ENCODE data around the gene PDPN. TPM values are rescaled to one million over a fixed set of nuclear protein-coding genes. Genes with fewer than 3 reads are reported as not detected.

PDPN gene
- total and polyA plus RNA-seq, 2 of the 4 experiments (the other 2 are of a cell fraction): 0.31 TPM; not detected in 1

DNA sequence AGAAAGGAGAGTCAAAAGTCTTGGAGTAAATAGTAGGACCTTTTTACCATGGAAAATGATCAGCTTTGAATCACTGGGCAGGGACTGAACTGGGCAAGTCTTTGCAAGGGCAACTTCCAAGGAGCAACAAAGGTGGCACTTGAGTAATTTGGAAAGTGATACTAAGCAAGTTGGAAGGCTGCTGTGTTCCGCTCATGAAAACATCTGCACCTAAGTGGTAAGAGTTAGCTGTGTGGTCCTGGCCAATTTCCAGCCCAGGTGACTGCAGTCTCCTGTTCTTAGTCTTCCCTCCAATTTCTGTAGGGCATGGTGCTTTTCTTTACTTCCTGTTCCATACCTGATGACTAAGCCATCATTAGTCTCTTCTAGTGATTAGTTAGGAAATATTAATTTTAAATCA is 80.8 kb downstream of the PDPN start:
- Histone ChIP-seq H3K36me3 (ENCODE audit: control insufficient read depth, insufficient read depth, low read length) (no peaks in the 10 kb centered on the region), H2AK9ac (replicated peaks; ENCODE audit: low read depth, low read length, poor library complexity) (no peak overlapping the region), H3K23ac (ENCODE audit: low read depth, low read length) (no peak overlapping the region), H4K8ac (ENCODE audit: low read depth in 2 of 2, low read length in 2 of 2) (no peak overlapping the region), H2BK15ac (ENCODE audit: low read depth, low read length) (no peak overlapping the region), H2AFZ (replicated peaks; ENCODE audit: low read length, poor library complexity) (no peak overlapping the region), H2BK20ac (ENCODE audit: low read depth, low read length) (no peak overlapping the region), H2BK5ac (ENCODE audit: low read depth, low read length, poor library complexity, severe bottlenecking) (no peak overlapping the region), H3K4me2 (ENCODE audit: low read depth, low read length) (no peak overlapping the region), H3K27ac (ENCODE audit: insufficient read depth, low read length) (no peak overlapping the region), H3K27me3 (ENCODE audit: control insufficient read depth, insufficient read depth, low read length) (no peaks in the 10 kb centered on the region), H4K5ac (ENCODE audit: low read depth, low read length) (no peak overlapping the region), H3K56ac (ENCODE audit: extremely low read depth, insufficient read depth, low read length) (no peak overlapping the region), H2BK120ac (ENCODE audit: low read depth, low read length) (no peak overlapping the region), H3K4ac (ENCODE audit: low read depth, low read length) (no peak overlapping the region), H3K9me3 (ENCODE audit: control insufficient read depth, insufficient read depth, low read length) (no peaks in the 10 kb centered on the region), H4K91ac (ENCODE audit: insufficient read depth, low read depth, low read length) (no peak overlapping the region), H3K9ac (ENCODE audit: low read depth, low read length) (no peak overlapping the region), H3K4me3 (ENCODE audit: insufficient read depth, low read depth, low read length) (no peak overlapping the region), H3K79me1 (ENCODE audit: low read depth in 1 of 2, low read length in 2 of 2) (no peaks in the 10 kb centered on the region), H3K18ac (ENCODE audit: low read depth, low read length) (no peak overlapping the region), H4K20me1 (ENCODE audit: insufficient read depth, low read length) (no peaks in the 10 kb centered on the region), H3K14ac (replicated peaks; ENCODE audit: low read depth, low read length) (no peak overlapping the region), H3K9me1 (ENCODE audit: insufficient read depth, low read length) (no peaks in the 10 kb centered on the region), H3K4me1 (ENCODE audit: control insufficient read depth, insufficient read depth, low read length) (no peaks in the 10 kb centered on the region), H2AK5ac (ENCODE audit: low read depth, low read length) (no peak overlapping the region)
- no TSS peak for BruUV-seq (replicated peaks)
- in situ Hi-C loops (cut with MboI; ENCODE audit: low sequenced_read_pairs): no loop called here
- no peak for DNase-seq
- ATAC-seq (ENCODE audit: low read depth): no peak
- WGBS, 2 experiments (ENCODE audit: extremely low coverage in 2 of 2, insufficient read length in 1 of 2): 80% methylated on average over 1 of the region's 1 CpG; no CpG with 5 or more reads in 1 of the 2 experiments
- dilution Hi-C loops (cut with HindIII; ENCODE audit: low sequenced_read_pairs, unreplicated experiment): no loop called here
- ChIA-PET POLR2A (ENCODE audit: unreplicated experiment) (no interaction called here), CTCF (no interaction called here)
- TF ChIP-seq POLR2A (IDR thresholded peaks at IDR 0.05; ENCODE audit: low read depth, low read length): no peak
- no peak for TF ChIP-seq MXI1 (IDR thresholded peaks at IDR 0.05; ENCODE audit: borderline replicate concordance, low read depth, low read length)
- intact Hi-C loops (cut with micrococcal nuclease): loop anchor here (2.0 kb wide), 1 partner anchor 86 kb away; no protein-coding TSS in a partner anchor

Data from IMR-90 (cell line).